HG02678 (cell line): ENCODE measurements around the gene GPR176.
A peak's percentile ranks its signal among the peaks of the same experiment; 100 is the strongest.

ENCODE experiments used
- ATAC-seq: cut with Tn5 transposase; IDR thresholded peaks from one replicate; pipeline ENCODE4 v1.9.1; 2021; ENCODE audit warnings: mild to moderate bottlenecking, moderate library complexity; ENCODE audit not compliant: unreplicated experiment

GPR176 gene

GRCh38 chr15:39919748-39920509 is at the start of gene GPR176:
Gene GPR176, minus strand, starts transcription at chr15:39920266. Its CDS starts 240 bp downstream, at chr15:39920026.
- ATAC-seq = peak; percentile 4

DNA sequence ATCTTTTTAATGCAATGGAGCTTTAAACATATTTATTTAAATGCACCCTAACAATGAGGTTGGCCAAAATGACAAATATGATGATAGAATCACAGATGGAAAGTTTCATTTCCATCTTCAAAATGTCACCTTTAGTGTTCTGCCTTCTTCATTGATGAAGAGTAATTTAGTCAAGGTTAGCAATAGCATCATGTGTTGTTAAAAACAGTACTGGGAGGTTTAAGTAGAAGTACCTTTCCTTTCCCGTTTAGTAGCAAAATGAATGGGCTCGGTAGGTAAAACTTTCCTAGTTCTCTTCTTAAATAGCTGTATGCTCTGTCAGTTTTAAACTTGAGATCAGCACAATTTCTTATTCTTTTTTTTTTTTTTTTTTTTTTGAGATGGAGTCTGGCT is 48.9 kb upstream of the GPR176 start:
- no peak for ATAC-seq

DNA sequence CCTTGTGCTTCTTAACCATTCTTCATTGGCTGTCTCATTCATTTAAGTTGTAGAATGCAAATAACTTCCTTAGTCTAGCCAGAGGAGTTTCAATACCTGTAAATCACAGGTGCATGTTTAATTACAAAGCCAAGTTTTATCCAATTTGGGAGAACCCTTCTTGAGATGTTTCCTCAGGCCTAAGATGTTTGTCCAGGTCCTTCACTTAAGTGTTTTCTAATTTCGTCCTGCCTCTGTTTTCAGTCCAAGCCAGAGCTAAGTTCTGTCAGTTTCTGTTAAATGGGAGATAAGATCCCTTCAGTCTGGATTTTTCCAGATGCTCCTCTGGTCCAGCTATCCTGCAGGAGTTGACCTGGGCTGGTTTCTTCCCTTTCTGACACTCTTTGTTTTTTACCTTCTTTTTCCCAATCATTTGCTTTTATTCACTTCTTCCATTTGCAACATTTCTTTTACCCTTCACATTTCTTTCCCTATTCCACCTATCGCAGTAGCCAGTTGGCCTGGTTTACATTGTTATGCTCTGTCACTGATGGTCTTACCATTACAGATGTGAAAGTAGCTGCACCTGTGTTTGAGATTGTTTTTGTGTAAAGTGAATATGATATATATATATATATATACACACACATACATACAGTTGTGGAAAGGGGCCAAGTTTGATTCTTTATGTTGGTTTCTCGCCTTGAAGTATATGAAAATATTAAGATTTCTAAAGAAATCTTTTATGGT is 48.4 kb upstream of the GPR176 start:
- no peak for ATAC-seq

DNA sequence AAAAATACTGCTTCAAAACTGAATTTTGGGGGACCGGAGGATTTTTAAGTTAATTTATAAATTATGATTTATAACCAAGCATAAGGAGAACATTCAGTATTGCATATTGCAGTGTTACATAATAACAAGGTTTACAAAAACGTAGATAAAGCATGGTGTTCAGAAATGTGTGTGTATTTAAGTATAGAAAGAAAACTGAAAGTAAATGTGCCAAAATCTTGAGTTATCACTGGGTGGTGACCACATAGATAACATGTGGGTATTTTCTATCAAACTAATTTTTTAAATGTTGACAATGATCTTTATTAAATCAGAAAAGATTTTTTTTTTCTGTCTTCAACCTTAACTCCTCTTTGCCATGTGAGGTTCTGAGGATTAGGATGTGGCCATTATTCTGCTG is 46.5 kb upstream of the GPR176 start:
- no peak for ATAC-seq

DNA sequence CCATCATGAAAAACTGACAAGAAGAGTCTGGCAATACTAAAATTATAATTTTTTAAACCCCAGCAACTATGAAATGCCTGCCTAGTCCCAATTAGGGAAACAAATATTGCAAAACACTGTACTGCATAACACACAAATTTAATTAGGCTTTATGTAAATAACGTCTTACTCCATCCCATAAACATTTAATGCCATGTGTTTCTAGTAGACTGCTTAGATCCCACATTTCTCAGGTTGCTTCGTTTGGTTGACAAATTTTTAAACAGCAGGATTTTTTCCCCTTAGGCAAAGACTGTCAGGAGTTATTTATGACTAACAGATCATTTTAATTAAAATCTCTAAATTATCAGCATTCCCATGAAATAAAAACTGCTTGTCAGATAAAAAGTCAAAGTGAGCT is 43.7 kb upstream of the GPR176 start:
- ATAC-seq = no peak

DNA sequence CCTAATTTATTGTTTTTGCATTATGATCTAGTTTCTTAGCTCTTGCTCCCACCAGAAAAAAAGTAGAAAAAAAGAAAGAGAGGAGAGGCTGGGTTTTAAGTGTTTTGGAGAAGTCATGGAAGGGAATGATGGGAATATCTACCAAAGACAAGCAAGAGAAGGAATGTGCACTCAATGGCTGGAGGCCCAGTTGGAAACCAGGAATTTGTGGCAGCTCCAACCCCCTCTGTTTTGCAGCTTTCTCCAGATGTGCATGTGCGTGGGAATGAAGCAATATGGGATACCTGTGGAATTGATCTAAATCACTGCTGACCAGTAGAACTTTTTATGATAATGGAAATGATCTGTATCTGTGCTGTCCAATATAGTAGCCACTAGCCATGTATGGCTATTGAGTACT is 41.0 kb upstream of the GPR176 start:
- no peak for ATAC-seq

DNA sequence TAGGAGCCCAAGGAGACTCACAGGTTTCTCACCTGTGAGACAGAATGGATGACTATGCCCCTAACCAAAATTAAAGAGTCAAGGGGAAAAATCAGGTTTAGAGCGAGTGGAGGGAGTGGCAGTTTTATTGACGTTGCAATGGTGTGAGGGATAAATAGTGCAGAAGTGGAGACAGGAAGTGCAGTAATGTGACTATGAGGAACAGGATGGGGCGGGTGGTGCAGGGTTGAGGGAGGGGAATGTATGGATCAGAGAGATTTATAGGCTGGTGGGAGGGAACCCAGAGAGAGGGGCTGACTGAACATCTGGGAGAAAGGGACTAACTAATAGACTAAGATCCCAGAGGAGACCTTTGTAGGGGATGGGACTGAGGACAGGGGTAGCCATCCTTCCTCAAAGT is 40.3 kb upstream of the GPR176 start:
- no peak for ATAC-seq

DNA sequence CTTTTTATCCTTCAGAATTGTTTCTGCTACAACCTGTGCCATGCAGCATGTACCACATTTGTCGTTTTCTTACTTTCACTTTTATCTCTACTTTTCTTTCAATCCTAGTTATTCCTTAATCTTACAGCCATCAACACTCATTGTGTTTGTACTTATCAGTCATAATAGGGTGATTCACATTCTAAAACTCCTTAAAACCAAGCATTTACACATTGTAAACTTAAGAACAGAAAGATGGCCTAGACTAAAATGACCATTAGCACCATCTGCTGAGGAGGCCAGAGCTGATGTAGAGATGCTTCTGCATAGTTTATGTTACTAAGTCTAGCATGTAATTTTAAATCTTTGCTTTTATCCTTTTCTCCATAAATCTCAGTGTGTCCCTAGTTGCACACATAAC is 39.3 kb upstream of the GPR176 start:
- no peak for ATAC-seq

DNA sequence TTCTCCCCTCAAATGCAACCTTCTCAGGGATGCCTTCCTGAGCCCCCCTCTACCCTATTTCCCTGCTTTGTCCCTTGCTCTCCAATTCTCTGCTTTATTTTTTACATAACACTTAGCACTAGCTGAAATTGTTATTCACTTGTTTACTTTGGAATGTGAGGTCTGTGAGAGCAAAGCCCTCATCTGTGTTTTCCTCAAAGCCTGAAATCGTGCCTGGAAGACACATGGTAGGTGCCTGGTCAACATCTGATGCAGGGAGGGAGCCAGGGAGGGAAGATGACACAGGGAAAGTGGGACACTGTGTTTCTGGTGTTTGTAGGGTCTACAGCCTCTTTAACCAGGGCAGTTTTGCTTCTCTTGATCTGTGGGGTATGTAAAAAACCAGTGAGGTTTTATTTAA is 37.4 kb upstream of the GPR176 start:
- ATAC-seq = no peak

DNA sequence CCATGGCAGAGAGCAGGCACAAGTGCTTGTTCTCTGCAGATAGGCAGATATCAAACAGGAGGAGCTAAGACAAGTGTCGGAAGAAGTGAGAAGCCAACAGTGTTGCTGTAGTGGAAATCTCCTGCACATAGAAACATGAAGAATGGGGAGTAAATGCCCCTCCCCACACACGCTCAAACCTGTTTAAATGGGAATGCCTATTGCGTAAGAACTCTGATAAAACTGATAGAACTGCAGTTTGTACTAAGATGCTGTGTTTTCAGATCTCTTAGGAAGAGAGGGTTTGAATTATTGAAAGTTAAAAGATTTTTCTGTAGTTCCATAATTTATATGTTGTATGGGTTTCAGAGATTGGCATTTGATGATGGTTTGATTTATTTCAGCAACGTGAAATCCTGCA is 33.5 kb upstream of the GPR176 start:
- no peak for ATAC-seq

- no peak for ATAC-seq
Observed at GRCh38 chr15:39951561-39951960, 31.5 kb upstream of the GPR176 start.

GRCh38 chr15:39948817-39949216 is 28.8 kb upstream of the GPR176 start:
- ATAC-seq = no peak

- ATAC-seq = no peak
Observed at GRCh38 chr15:39947401-39948197, 27.5 kb upstream of the GPR176 start.

GRCh38 chr15:39946862-39947261 is 26.8 kb upstream of the GPR176 start:
- no peak for ATAC-seq

GRCh38 chr15:39944726-39945125 is 24.7 kb upstream of the GPR176 start:
- ATAC-seq = no peak

DNA sequence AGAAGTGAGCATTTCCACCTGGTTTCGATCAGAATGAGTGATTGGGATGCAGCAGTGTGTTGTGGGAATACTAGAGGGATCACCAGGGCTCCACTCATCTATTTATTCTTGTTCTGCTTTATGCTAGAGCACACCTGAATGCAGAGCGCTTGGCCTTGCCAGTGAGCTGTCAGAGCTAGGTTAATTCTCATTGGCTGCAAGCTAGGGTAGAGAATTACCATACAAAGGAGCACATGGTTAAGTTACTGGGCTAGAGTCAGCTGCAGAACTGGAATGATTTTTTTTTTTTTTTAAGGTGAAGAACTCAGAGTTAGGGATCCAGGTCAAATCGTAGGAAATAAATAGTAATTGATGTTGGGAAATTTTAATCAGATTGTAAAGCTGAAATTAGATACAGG is 22.7 kb upstream of the GPR176 start:
- ATAC-seq = no peak

DNA sequence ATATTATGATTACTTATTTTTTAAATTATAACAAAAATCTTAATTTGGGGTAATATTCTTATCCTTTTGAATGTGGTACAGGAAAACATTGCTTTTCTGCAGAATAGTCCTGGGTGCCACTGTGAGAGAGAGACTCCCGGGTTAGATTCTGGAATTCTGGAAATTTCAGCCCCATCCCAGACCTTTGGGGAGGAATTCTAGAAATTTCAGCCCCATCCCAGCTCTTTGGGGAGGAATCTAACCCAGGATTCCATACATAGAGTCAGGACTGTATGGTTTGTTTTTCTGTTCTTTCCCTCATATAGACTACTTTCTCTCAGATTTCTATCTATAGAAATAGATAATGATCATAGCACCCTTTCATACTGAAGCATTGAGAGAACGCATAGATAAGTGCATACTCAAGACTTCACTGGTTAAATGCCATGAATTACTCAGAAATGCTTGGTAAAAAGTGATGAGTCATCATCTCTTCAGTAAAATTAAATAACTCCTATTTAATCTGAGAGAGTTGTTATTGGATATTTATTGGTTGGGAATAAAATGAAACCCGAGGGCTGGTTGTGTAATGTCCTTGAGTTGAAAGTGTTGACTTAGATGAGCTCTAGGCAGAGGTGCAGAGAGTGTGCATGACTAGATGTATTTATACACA is 22.2 kb upstream of the GPR176 start:
- no peak for ATAC-seq

- ATAC-seq = no peak
Observed at GRCh38 chr15:39939487-39940452, 19.7 kb upstream of the GPR176 start.

- no peak for ATAC-seq
Observed at GRCh38 chr15:39937696-39938095, 17.6 kb upstream of the GPR176 start.

DNA sequence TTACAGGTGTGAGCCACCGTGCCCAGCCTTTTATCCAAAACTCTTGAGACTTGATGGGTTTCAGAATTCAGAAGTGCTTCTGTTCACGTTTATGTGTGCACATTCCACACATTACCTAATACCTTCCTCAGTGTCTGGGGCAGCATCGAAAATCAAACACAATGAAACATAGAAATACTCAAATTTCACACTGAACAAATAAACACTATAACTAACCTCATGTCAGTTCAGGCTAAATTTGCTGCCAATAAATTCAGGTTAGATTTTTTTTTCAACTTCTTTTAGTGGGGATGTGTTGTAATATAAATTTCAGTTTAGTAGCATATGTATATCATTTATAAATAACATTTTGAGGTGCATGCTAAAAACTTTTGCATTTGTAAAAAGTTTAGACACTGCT is 16.6 kb upstream of the GPR176 start:
- ATAC-seq = no peak
